AML-193 (cell line): Measurements from ENCODE around the gene NR2C2.
A peak's percentile ranks its signal among the peaks of the same experiment; 100 is the strongest.

ENCODE experiments used
- DNase-seq, 2 experiments: peaks; one replicate each; lab custom pipeline; 2025; lab: John Stamatoyannopoulos, UW

Gene NR2C2

GRCh38 chr3:15064299-15064834 lies 117.0 kb downstream of the NR2C2 start:
- DNase-seq = peak; percentile 16 to 51

GRCh38 chr3:15064835-15065549 lies 117.6 kb downstream of the NR2C2 start, which contains the start of gene MRPS25:
Gene MRPS25, minus strand, starts transcription at chr3:15065315. Its CDS starts 121 bp downstream, at chr3:15065194.
- DNase-seq = peak; percentile 97

GRCh38 chr3:15065550-15066007 lies 118.2 kb downstream of the NR2C2 start:
- no peak for DNase-seq

DNA sequence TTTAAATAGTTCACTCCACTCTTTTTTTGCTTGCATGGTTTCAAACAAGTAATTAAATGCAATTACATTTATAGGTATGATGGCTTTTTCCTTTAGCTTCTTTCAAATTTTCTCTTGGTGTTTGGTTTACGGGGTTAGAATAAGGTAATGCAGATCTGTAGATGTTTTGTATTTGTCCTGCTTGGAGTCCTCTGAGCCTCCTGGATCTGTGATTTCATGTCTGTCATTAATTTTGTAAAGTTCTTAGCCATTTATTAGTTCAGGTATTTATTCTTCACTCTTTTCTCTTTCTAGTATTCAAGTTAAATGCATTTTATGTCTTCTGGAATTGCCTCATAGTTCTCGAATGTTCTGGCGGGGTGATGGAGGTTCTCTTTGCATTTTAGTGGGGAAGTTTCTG lies 119.1 kb downstream of the NR2C2 start:
- no peak for DNase-seq

- no peak for DNase-seq
These were observed 122.1 kb downstream of the NR2C2 start for GRCh38 chr3:15069441-15069840.

DNA sequence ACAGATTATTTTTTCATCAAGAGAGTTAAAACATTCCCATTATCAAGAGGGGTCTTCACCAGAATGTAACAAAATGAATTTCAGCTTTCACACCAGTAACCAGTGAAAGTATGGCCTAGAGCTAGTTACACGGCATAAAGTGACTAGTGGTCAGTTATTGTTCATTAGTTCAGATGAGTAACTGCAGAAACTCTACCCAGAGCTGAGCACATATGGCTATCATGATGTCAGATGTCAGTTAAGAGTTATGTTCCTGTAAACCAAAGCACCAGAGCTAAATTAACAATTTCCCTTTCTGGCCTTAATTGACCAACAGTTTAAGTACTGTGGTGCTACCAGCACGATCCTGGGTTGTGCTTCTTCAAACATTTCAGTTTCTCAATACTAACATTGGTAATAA lies 124.3 kb downstream of the NR2C2 start:
- no peak for DNase-seq

- DNase-seq = no peak
These were observed 127.1 kb downstream of the NR2C2 start for GRCh38 chr3:15074500-15074899.

GRCh38 chr3:15079091-15079490 lies 131.7 kb downstream of the NR2C2 start:
- no peak for DNase-seq

- peak; percentile 57 to 63 for DNase-seq
These were observed 134.7 kb downstream of the NR2C2 start for GRCh38 chr3:15081960-15082664.

DNA sequence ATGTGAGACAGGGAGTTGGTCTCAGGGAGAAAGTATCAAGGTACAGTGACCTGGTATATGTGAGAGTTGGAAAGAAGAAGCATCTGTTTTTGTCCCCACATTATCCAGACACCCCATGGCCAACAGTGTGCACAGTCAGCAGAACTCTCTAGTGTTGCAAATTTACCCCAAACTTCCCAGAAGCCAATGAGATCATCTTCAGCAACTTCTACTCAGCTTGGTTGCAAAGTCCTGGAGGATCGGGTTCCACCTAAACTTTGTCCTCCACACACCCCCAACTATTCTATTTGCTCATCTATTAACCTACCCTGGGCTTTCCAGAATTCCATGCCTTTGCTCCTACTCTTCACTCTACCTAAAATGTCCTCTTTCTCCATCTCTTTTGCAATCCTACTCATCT lies 135.9 kb downstream of the NR2C2 start:
- DNase-seq = no peak

- DNase-seq = no peak
These were observed 138.9 kb downstream of the NR2C2 start for GRCh38 chr3:15086263-15086662.

DNA sequence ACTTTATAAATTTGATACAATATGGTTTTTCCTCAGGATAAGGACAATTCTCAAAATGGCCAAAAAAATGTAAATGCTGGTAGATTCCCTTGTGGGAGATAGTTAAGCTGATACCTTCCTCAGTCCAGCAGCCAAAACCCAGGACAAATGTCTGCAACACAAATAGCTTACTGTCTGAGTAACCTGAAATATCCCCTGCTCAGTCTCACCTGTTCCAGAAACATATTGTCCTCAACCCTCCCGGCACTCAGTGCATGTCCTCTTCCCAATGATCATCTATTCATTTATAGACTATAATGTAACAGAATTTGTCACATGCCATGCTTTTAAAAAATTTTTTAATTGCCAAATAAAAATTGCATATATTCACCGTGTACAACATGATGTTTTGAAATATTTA lies 139.3 kb downstream of the NR2C2 start:
- no peak for DNase-seq

DNA sequence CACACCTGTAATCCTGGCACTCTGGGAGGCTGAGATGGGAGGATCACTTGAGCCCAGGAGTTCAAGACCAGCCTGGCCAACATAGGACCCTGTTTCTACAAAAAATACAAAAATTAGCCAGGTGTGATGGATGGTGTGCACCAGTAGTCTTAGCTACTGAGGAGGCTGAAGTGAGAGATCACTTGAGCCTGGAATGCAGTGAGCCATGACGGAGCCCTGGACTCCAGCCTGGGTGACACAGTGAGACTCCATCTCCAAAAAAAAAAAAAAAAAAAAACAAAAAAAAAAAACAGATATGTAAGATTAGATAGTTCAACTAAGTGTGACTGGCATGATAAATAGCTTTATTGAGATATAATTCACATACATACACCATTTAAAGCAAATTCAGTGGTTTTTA lies 141.8 kb downstream of the NR2C2 start:
- DNase-seq = no peak

DNA sequence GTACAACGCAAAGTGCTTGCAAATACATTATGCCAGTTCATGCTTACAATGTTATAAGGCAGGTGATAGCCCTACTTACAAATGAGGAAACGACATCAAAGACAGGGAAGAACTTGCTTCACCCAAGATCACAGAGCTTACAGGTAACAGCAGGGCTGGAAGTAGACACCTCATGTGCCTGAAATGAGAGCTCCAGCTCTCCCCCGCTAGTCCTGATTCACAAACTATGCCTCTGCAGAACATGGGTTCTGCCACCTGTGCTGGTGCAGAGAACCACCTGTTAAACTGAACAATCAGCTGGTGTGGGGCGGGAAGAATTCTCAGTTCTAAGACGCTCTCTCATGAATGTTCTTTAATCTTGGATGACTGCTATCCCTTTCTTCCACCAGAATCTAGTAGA lies 144.2 kb downstream of the NR2C2 start:
- DNase-seq = no peak

GRCh38 chr3:15092686-15093085 lies 145.3 kb downstream of the NR2C2 start:
- DNase-seq = no peak

GRCh38 chr3:15094187-15094875 lies 146.9 kb downstream of the NR2C2 start:
- no peak for DNase-seq

GRCh38 chr3:15096046-15096445 lies 148.7 kb downstream of the NR2C2 start:
- DNase-seq = no peak

- peak; percentile 51 to 65 for DNase-seq
These were observed 150.5 kb downstream of the NR2C2 start for GRCh38 chr3:15097891-15098290.
